Measurements from ENCODE around the gene KIR3DL3. TPM values are rescaled to one million over a fixed set of nuclear protein-coding genes. Genes with fewer than 3 reads are reported as not detected.
"Not testable (repeated sequence)": the region's sequence is repeated elsewhere in the genome, so short reads cannot be mapped to it uniquely, and the experiment has no call there.

Gene KIR3DL3
- polyA plus RNA-seq, 1 donor (not counting 4 experiments of a cell fraction or from before 2014, with no cell fraction given), result not detected

- H3K79me2 ChIP-seq (ENCODE audit: control insufficient read depth, insufficient read depth, low read length); H3K9me3 ChIP-seq (ENCODE audit: control insufficient read depth, low read depth, low read length); dilution Hi-C loops (cut with MboI; ENCODE audit: extremely low pct_ligation_motif_present, low sequenced_read_pairs); H3K4me1 ChIP-seq (ENCODE audit: control insufficient read depth, extremely low read depth, insufficient read depth, low read length); FAIRE-seq; H4K20me1 ChIP-seq (ENCODE audit: control insufficient read depth, extremely low read depth, insufficient read depth, low read length); H3K27ac ChIP-seq (ENCODE audit: control insufficient read depth, insufficient read depth, low read length); H3K4me2 ChIP-seq (ENCODE audit: control insufficient read depth, extremely low read depth, insufficient read depth, low read depth, low read length); DNase-seq (ENCODE audit: low read depth, low spot score); H3K27me3 ChIP-seq (ENCODE audit: control insufficient read depth, extremely low read depth, insufficient read depth, low read length); H3K36me3 ChIP-seq (ENCODE audit: control insufficient read depth in 2 of 2, extremely low read depth in 1 of 2, insufficient read depth in 2 of 2, low read length in 2 of 2); H3K9me1 ChIP-seq (ENCODE audit: control insufficient read depth, extremely low read depth, insufficient read depth, low read length); H3K9ac ChIP-seq (ENCODE audit: control insufficient read depth, extremely low read depth, insufficient read depth, low read length); H3K4me3 ChIP-seq (ENCODE audit: control insufficient read depth in 2 of 3, extremely low read depth in 1 of 3, insufficient read depth in 2 of 3, low read depth in 1 of 3, low read length in 3 of 3); H2AFZ ChIP-seq (ENCODE audit: control insufficient read depth, low read length): not testable (repeated sequence)
These were observed 51.0 kb downstream of the KIR3DL3 start for GRCh38 chr19:54775095-54775815.

- H3K4me3 ChIP-seq (ENCODE audit: control insufficient read depth in 2 of 3, extremely low read depth in 1 of 3, insufficient read depth in 2 of 3, low read depth in 1 of 3, low read length in 3 of 3); H3K79me2 ChIP-seq (ENCODE audit: control insufficient read depth, insufficient read depth, low read length); dilution Hi-C loops (cut with MboI; ENCODE audit: extremely low pct_ligation_motif_present, low sequenced_read_pairs); H3K27me3 ChIP-seq (ENCODE audit: control insufficient read depth, extremely low read depth, insufficient read depth, low read length); H4K20me1 ChIP-seq (ENCODE audit: control insufficient read depth, extremely low read depth, insufficient read depth, low read length); H3K9ac ChIP-seq (ENCODE audit: control insufficient read depth, extremely low read depth, insufficient read depth, low read length); H3K27ac ChIP-seq (ENCODE audit: control insufficient read depth, insufficient read depth, low read length); H2AFZ ChIP-seq (ENCODE audit: control insufficient read depth, low read length); H3K4me1 ChIP-seq (ENCODE audit: control insufficient read depth, extremely low read depth, insufficient read depth, low read length); DNase-seq (ENCODE audit: low read depth, low spot score); H3K36me3 ChIP-seq (ENCODE audit: control insufficient read depth in 2 of 2, extremely low read depth in 1 of 2, insufficient read depth in 2 of 2, low read length in 2 of 2); H3K9me1 ChIP-seq (ENCODE audit: control insufficient read depth, extremely low read depth, insufficient read depth, low read length); FAIRE-seq; H3K9me3 ChIP-seq (ENCODE audit: control insufficient read depth, low read depth, low read length); H3K4me2 ChIP-seq (ENCODE audit: control insufficient read depth, extremely low read depth, insufficient read depth, low read depth, low read length): not testable (repeated sequence)
These were observed 51.6 kb downstream of the KIR3DL3 start for GRCh38 chr19:54775830-54776229.

GRCh38 chr19:54777851-54778250 is 53.6 kb downstream of the KIR3DL3 start:
- H3K4me3 ChIP-seq (ENCODE audit: control insufficient read depth in 2 of 3, extremely low read depth in 1 of 3, insufficient read depth in 2 of 3, low read depth in 1 of 3, low read length in 3 of 3); H3K27me3 ChIP-seq (ENCODE audit: control insufficient read depth, extremely low read depth, insufficient read depth, low read length); dilution Hi-C loops (cut with MboI; ENCODE audit: extremely low pct_ligation_motif_present, low sequenced_read_pairs); FAIRE-seq; DNase-seq (ENCODE audit: low read depth, low spot score); H3K9me1 ChIP-seq (ENCODE audit: control insufficient read depth, extremely low read depth, insufficient read depth, low read length); H3K36me3 ChIP-seq (ENCODE audit: control insufficient read depth in 2 of 2, extremely low read depth in 1 of 2, insufficient read depth in 2 of 2, low read length in 2 of 2); H3K9me3 ChIP-seq (ENCODE audit: control insufficient read depth, low read depth, low read length); H2AFZ ChIP-seq (ENCODE audit: control insufficient read depth, low read length); H3K4me1 ChIP-seq (ENCODE audit: control insufficient read depth, extremely low read depth, insufficient read depth, low read length); H3K79me2 ChIP-seq (ENCODE audit: control insufficient read depth, insufficient read depth, low read length); H3K9ac ChIP-seq (ENCODE audit: control insufficient read depth, extremely low read depth, insufficient read depth, low read length); H4K20me1 ChIP-seq (ENCODE audit: control insufficient read depth, extremely low read depth, insufficient read depth, low read length); H3K4me2 ChIP-seq (ENCODE audit: control insufficient read depth, extremely low read depth, insufficient read depth, low read depth, low read length); H3K27ac ChIP-seq (ENCODE audit: control insufficient read depth, insufficient read depth, low read length): not testable (repeated sequence)

GRCh38 chr19:54778896-54779295 is 54.7 kb downstream of the KIR3DL3 start:
- H3K27ac ChIP-seq (ENCODE audit: control insufficient read depth, insufficient read depth, low read length); H3K36me3 ChIP-seq (ENCODE audit: control insufficient read depth in 2 of 2, extremely low read depth in 1 of 2, insufficient read depth in 2 of 2, low read length in 2 of 2); H3K9me3 ChIP-seq (ENCODE audit: control insufficient read depth, low read depth, low read length); H3K27me3 ChIP-seq (ENCODE audit: control insufficient read depth, extremely low read depth, insufficient read depth, low read length); H3K4me2 ChIP-seq (ENCODE audit: control insufficient read depth, extremely low read depth, insufficient read depth, low read depth, low read length); H3K79me2 ChIP-seq (ENCODE audit: control insufficient read depth, insufficient read depth, low read length); DNase-seq (ENCODE audit: low read depth, low spot score); H3K9ac ChIP-seq (ENCODE audit: control insufficient read depth, extremely low read depth, insufficient read depth, low read length); H3K9me1 ChIP-seq (ENCODE audit: control insufficient read depth, extremely low read depth, insufficient read depth, low read length); dilution Hi-C loops (cut with MboI; ENCODE audit: extremely low pct_ligation_motif_present, low sequenced_read_pairs); FAIRE-seq; H4K20me1 ChIP-seq (ENCODE audit: control insufficient read depth, extremely low read depth, insufficient read depth, low read length); H3K4me3 ChIP-seq (ENCODE audit: control insufficient read depth in 2 of 3, extremely low read depth in 1 of 3, insufficient read depth in 2 of 3, low read depth in 1 of 3, low read length in 3 of 3); H2AFZ ChIP-seq (ENCODE audit: control insufficient read depth, low read length); H3K4me1 ChIP-seq (ENCODE audit: control insufficient read depth, extremely low read depth, insufficient read depth, low read length): not testable (repeated sequence)

GRCh38 chr19:54782916-54783315 is 58.7 kb downstream of the KIR3DL3 start:
- FAIRE-seq; H2AFZ ChIP-seq (ENCODE audit: control insufficient read depth, low read length); H4K20me1 ChIP-seq (ENCODE audit: control insufficient read depth, extremely low read depth, insufficient read depth, low read length); DNase-seq (ENCODE audit: low read depth, low spot score); H3K27ac ChIP-seq (ENCODE audit: control insufficient read depth, insufficient read depth, low read length); H3K4me1 ChIP-seq (ENCODE audit: control insufficient read depth, extremely low read depth, insufficient read depth, low read length); H3K27me3 ChIP-seq (ENCODE audit: control insufficient read depth, extremely low read depth, insufficient read depth, low read length); H3K4me2 ChIP-seq (ENCODE audit: control insufficient read depth, extremely low read depth, insufficient read depth, low read depth, low read length); H3K9me1 ChIP-seq (ENCODE audit: control insufficient read depth, extremely low read depth, insufficient read depth, low read length); H3K9ac ChIP-seq (ENCODE audit: control insufficient read depth, extremely low read depth, insufficient read depth, low read length); dilution Hi-C loops (cut with MboI; ENCODE audit: extremely low pct_ligation_motif_present, low sequenced_read_pairs); H3K79me2 ChIP-seq (ENCODE audit: control insufficient read depth, insufficient read depth, low read length); H3K36me3 ChIP-seq (ENCODE audit: control insufficient read depth in 2 of 2, extremely low read depth in 1 of 2, insufficient read depth in 2 of 2, low read length in 2 of 2); H3K4me3 ChIP-seq (ENCODE audit: control insufficient read depth in 2 of 3, extremely low read depth in 1 of 3, insufficient read depth in 2 of 3, low read depth in 1 of 3, low read length in 3 of 3): not testable (repeated sequence)
- H3K9me3 ChIP-seq (ENCODE audit: control insufficient read depth, low read depth, low read length), result peaks cover 10% of the 10 kb centered on the region
